Suprapubic skin (tissue), 4 donors: ENCODE results near the gene EMP2.

Experiments
- CTCF ChIP-seq, 2 donors: fragments of 200-600 bp in 1 of 2; fragments of 450-650 bp in 1 of 2; sonication (generic) in 1 of 2; IDR thresholded peaks; one replicate each; pipeline ENCODE4 v1.5.1; 2016 to 2019; ENCODE audit warnings: antibody characterized with exemption in 2 of 2, mild to moderate bottlenecking in 1 of 2, moderate library complexity in 1 of 2
- POLR2A ChIP-seq, 2 donors: fragments of 450-650 bp; IDR thresholded peaks; one replicate each; pipeline ENCODE4 v1.6.1; 2017; ENCODE audit warnings: antibody characterized with exemption in 2 of 2, mild to moderate bottlenecking in 2 of 2, moderate library complexity in 2 of 2
- POLR2AphosphoS5 ChIP-seq, 3 donors: sonication (generic); formaldehyde crosslinking; IDR thresholded peaks; one replicate each; pipeline ENCODE4 v1.6.1; 2017; ENCODE audit warnings: antibody characterized with exemption in 3 of 3

GRCh38 chr16:10517868-10518267 is 62.5 kb downstream of the EMP2 start:
- TF ChIP-seq POLR2A (IDR thresholded peaks at IDR 0.05) (no peak), CTCF (IDR thresholded peaks at IDR 0.05) (no peak), POLR2AphosphoS5 (IDR thresholded peaks at IDR 0.05) (no peak)
